Liver (tissue), 3 donors: ENCODE data around the gene EGFR.

Experiments
- GABPA ChIP-seq, 2 donors: IDR thresholded peaks in 1 of 2; conservative IDR thresholded peaks in 1 of 2; 2 replicates each; pipeline ENCODE4 v1.6.1; 2016; ENCODE audit warnings: antibody characterized with exemption in 2 of 2, mild to moderate bottlenecking in 1 of 2, moderate library complexity in 1 of 2
- RAD21 ChIP-seq, 2 donors: IDR thresholded peaks; 2 replicates each; pipeline ENCODE4 v1.6.1; 2016; ENCODE audit warnings: antibody characterized with exemption in 2 of 2, mild to moderate bottlenecking in 2 of 2
- SP1 ChIP-seq: IDR thresholded peaks from 2 replicates; pipeline ENCODE4 v1.6.1; 2018; ENCODE audit warnings: antibody characterized with exemption, mild to moderate bottlenecking
- TAF1 ChIP-seq: conservative IDR thresholded peaks from 2 replicates; pipeline ENCODE4 v1.6.1; 2016; ENCODE audit warnings: antibody characterized with exemption, mild to moderate bottlenecking
- TF ChIP-seq, protein P1 (sequence below): fragments of 150-350 bp; IDR thresholded peaks from 2 replicates; pipeline ENCODE4 v1.5.1; 2017; ENCODE audit warnings: improper control_type of control experiment, low read depth, low read length; ENCODE audit not compliant: missing input control
- TF ChIP-seq, protein P2 (sequence below): IDR thresholded peaks from 2 replicates; pipeline ENCODE4 v1.6.1; 2016; ENCODE audit warnings: antibody characterized with exemption
- TF ChIP-seq, protein P3 (sequence below): IDR thresholded peaks from 2 replicates; pipeline ENCODE4 v1.6.1; 2016; ENCODE audit warnings: antibody characterized with exemption, mild to moderate bottlenecking
- TF ChIP-seq, protein P4 (sequence below): IDR thresholded peaks from 2 replicates; pipeline ENCODE4 v1.6.1; 2016; ENCODE audit warnings: antibody characterized with exemption
- donor health status: healthy.
- donor health status: healthy.

DNA sequence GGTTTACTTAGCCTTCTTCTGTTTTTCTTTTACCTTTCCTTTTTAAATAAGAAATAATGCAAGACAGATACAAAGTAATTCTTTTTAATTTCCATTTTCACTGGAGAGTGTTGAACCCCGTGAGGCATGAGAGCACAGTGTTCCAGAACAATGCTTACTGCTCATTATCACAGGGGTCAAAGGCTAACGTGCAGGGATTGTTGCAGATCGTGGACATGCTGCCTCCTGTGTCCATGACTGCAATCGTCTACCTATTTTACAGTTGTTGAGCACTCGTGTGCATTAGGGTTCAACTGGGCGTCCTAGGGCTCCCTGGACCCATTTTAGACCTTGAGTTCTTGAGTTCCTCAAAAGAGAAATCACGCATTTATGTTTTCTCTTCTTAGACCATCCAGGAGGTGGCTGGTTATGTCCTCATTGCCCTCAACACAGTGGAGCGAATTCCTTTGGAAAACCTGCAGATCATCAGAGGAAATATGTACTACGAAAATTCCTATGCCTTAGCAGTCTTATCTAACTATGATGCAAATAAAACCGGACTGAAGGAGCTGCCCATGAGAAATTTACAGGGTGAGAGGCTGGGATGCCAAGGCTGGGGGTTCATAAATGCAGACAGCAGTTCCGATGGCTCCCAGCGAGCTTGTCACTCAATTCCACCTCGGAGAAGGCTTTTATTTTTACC is 124.2 kb downstream of the EGFR start:
- TF ChIP-seq RAD21 (IDR thresholded peaks at IDR 0.05) (peak; percentile 19 to 49), SP1 (no peak), GABPA (IDR thresholded peaks at IDR 0.05 in 1 of 2, conservative IDR thresholded peaks at IDR 0.05 in 1 of 2) (no peak), TAF1 (no peak)
- TF ChIP-seq, protein P1, sequence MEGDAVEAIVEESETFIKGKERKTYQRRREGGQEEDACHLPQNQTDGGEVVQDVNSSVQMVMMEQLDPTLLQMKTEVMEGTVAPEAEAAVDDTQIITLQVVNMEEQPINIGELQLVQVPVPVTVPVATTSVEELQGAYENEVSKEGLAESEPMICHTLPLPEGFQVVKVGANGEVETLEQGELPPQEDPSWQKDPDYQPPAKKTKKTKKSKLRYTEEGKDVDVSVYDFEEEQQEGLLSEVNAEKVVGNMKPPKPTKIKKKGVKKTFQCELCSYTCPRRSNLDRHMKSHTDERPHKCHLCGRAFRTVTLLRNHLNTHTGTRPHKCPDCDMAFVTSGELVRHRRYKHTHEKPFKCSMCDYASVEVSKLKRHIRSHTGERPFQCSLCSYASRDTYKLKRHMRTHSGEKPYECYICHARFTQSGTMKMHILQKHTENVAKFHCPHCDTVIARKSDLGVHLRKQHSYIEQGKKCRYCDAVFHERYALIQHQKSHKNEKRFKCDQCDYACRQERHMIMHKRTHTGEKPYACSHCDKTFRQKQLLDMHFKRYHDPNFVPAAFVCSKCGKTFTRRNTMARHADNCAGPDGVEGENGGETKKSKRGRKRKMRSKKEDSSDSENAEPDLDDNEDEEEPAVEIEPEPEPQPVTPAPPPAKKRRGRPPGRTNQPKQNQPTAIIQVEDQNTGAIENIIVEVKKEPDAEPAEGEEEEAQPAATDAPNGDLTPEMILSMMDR, result no peak
- TF ChIP-seq, protein P2, sequence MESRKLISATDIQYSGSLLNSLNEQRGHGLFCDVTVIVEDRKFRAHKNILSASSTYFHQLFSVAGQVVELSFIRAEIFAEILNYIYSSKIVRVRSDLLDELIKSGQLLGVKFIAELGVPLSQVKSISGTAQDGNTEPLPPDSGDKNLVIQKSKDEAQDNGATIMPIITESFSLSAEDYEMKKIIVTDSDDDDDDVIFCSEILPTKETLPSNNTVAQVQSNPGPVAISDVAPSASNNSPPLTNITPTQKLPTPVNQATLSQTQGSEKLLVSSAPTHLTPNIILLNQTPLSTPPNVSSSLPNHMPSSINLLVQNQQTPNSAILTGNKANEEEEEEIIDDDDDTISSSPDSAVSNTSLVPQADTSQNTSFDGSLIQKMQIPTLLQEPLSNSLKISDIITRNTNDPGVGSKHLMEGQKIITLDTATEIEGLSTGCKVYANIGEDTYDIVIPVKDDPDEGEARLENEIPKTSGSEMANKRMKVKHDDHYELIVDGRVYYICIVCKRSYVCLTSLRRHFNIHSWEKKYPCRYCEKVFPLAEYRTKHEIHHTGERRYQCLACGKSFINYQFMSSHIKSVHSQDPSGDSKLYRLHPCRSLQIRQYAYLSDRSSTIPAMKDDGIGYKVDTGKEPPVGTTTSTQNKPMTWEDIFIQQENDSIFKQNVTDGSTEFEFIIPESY, result no peak
- TF ChIP-seq, protein P3, sequence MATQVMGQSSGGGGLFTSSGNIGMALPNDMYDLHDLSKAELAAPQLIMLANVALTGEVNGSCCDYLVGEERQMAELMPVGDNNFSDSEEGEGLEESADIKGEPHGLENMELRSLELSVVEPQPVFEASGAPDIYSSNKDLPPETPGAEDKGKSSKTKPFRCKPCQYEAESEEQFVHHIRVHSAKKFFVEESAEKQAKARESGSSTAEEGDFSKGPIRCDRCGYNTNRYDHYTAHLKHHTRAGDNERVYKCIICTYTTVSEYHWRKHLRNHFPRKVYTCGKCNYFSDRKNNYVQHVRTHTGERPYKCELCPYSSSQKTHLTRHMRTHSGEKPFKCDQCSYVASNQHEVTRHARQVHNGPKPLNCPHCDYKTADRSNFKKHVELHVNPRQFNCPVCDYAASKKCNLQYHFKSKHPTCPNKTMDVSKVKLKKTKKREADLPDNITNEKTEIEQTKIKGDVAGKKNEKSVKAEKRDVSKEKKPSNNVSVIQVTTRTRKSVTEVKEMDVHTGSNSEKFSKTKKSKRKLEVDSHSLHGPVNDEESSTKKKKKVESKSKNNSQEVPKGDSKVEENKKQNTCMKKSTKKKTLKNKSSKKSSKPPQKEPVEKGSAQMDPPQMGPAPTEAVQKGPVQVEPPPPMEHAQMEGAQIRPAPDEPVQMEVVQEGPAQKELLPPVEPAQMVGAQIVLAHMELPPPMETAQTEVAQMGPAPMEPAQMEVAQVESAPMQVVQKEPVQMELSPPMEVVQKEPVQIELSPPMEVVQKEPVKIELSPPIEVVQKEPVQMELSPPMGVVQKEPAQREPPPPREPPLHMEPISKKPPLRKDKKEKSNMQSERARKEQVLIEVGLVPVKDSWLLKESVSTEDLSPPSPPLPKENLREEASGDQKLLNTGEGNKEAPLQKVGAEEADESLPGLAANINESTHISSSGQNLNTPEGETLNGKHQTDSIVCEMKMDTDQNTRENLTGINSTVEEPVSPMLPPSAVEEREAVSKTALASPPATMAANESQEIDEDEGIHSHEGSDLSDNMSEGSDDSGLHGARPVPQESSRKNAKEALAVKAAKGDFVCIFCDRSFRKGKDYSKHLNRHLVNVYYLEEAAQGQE, result no peak
- TF ChIP-seq, protein P4, sequence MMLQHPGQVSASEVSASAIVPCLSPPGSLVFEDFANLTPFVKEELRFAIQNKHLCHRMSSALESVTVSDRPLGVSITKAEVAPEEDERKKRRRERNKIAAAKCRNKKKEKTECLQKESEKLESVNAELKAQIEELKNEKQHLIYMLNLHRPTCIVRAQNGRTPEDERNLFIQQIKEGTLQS, result no peak
